Measurements from ENCODE around the gene MALAT1.

- TF ChIP-seq EZH2 (IDR thresholded peaks at IDR 0.05) (no peak), EZH2phosphoT487 (IDR thresholded peaks at IDR 0.05) (no peak)
- TF ChIP-seq, protein P1, sequence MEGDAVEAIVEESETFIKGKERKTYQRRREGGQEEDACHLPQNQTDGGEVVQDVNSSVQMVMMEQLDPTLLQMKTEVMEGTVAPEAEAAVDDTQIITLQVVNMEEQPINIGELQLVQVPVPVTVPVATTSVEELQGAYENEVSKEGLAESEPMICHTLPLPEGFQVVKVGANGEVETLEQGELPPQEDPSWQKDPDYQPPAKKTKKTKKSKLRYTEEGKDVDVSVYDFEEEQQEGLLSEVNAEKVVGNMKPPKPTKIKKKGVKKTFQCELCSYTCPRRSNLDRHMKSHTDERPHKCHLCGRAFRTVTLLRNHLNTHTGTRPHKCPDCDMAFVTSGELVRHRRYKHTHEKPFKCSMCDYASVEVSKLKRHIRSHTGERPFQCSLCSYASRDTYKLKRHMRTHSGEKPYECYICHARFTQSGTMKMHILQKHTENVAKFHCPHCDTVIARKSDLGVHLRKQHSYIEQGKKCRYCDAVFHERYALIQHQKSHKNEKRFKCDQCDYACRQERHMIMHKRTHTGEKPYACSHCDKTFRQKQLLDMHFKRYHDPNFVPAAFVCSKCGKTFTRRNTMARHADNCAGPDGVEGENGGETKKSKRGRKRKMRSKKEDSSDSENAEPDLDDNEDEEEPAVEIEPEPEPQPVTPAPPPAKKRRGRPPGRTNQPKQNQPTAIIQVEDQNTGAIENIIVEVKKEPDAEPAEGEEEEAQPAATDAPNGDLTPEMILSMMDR (IDR thresholded peaks at IDR 0.05) = no peak
Measured at GRCh38 chr11:65506290-65506771, 7.5 kb downstream of the MALAT1 start.

All from neural progenitor cell (in vitro differentiated cells).